GM12872 (cell line): ENCODE results near the gene GPR176.

Experiments
- CTCF ChIP-seq: IDR thresholded peaks from 3 replicates; pipeline ENCODE4 v1.5.1; 2011; ENCODE audit warnings: low read depth, mild to moderate bottlenecking, low read length, moderate library complexity; ENCODE audit not compliant: insufficient read depth

Gene GPR176

GRCh38 chr15:39919748-39920509, at the start of gene GPR176:
GPR176 (minus strand) TSS chr15:39920266; CDS start chr15:39920026, 240 bp downstream.
- no peak for TF ChIP-seq CTCF

GRCh38 chr15:39969002-39969394, 48.9 kb upstream of the GPR176 start:
- no peak for TF ChIP-seq CTCF

- TF ChIP-seq CTCF, result no peak
Measured at GRCh38 chr15:39968273-39969001, 48.4 kb upstream of the GPR176 start.

GRCh38 chr15:39966521-39966920, 46.5 kb upstream of the GPR176 start:
- TF ChIP-seq CTCF, result no peak

GRCh38 chr15:39963786-39964185, 43.7 kb upstream of the GPR176 start:
- TF ChIP-seq CTCF, result no peak

- no peak for TF ChIP-seq CTCF
Measured at GRCh38 chr15:39961051-39961450, 41.0 kb upstream of the GPR176 start.

- TF ChIP-seq CTCF, result no peak
Measured at GRCh38 chr15:39960411-39960810, 40.3 kb upstream of the GPR176 start.
